Measurements from ENCODE around the gene SUN1.
A peak's percentile ranks its signal among the peaks of the same experiment; 100 is the strongest.

DNA sequence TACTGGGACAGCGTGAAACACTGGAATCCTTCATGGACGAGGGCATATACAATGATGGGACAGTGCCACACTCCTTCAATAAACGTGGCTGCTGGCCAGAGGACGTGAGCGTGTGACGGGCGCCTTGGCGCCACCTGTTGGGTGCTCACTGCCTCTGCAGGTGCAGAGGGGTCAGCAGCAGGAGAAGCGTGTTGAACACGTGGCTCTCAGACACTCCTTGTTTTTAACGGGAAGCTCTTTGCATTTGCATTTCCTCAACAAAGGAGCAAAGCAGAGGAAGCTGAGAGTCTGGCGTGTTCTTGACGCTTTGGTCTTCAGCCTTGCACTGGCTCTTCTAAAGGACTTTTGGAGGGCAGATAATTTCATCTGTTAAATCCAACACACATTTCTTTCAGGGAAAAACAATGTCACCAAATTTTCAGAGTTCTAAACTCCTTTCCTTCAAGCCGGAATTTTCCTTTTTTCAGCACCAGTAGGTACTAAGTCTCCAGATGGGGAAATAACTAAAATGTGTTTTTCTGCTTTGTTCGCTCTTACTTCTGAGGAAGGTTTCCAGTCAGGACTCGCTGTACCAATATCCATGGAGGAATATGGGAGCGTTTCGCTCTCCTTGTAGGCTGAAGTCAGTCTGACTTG is 41.2 kb downstream of the SUN1 start:
- peak; percentile 89 to 96 (median 94) for TF ChIP-seq CTCF (IDR thresholded peaks at IDR 0.05)
- peak in 1 of 4 donors; percentile 30 for TF ChIP-seq EP300 (IDR thresholded peaks at IDR 0.05)
- no peak for TF ChIP-seq POLR2A (IDR thresholded peaks at IDR 0.05)
- TF ChIP-seq POLR2AphosphoS5 (IDR thresholded peaks at IDR 0.05), result peak in 3 of 4 donors; percentile 74 to 77 (median 77)
